Measurements from ENCODE around the gene CSNK1D. TPM values are rescaled to one million over a fixed set of nuclear protein-coding genes. Genes with fewer than 3 reads are reported as not detected.
A peak's percentile ranks its signal among the peaks of the same experiment; 100 is the strongest.

Gene CSNK1D
- total and polyA plus RNA-seq, 4 donors: 39.9 to 153 (median 101) TPM

DNA sequence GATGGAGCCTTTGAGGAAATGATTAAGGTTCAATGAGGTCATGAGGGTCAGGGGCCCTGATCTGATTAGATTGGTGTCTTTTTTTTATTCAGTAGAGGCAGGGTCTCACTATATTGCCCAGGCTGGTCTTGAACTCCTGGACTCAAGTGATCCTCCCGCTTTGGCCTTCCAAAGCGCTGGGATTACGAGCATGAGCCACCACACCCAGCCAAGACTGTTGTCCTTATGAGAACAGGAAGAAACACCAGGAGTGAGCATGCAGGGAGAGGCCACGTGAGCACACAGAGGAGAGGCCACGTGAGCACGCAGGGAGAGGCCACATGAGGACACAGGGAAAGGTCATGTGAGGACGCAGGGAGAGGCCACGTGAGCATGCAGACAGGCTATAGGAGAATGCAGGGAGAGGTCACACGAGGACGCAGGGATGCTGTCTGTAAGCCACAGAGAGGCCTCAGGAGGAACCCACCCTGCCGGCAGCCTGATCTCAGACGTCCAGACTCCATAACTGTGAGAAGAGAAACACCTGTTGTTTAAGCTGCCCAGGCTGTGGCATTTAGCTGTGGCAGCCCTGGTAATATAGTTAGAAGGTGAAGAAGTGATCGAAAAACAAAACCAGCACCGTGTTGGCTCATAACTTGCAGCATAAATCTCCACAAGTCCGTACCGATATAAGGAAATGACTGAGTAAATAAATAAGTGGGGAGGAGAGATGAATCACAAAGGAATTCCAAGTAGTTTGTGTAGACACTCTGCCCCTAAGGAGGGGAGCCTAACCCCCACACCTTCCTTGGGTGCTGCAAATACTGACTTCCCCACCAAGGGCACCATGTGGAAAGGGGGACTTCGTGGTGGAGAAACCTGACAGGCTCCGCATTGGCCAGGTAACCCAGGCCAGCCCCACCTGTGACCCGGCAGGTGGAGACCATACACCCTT lies 14.6 kb upstream of the CSNK1D start:
- Histone ChIP-seq H3K36me3 (ENCODE audit: control insufficient read depth in 1 of 2, insufficient read depth in 2 of 2, low read length in 1 of 2) (no peaks in the 10 kb centered on the region), H3K27me3 (ENCODE audit: control insufficient read depth in 1 of 2, insufficient read depth in 2 of 2, low read length in 1 of 2) (no peaks in the 10 kb centered on the region), H3K4me3 (ENCODE audit: low read length in 2 of 2) (no peak overlapping the region), H3K4me1 (ENCODE audit: control insufficient read depth in 1 of 2, insufficient read depth in 2 of 2, low read length in 2 of 2) (no peaks in the 10 kb centered on the region), H3K9me3 (ENCODE audit: control insufficient read depth, low read length) (no peaks in the 10 kb centered on the region), H3K27ac (ENCODE audit: low read depth in 1 of 2, low read length in 2 of 2) (no peak overlapping the region)
- ATAC-seq (ENCODE audit: low FRiP score): no peak
- 79% methylated on average over 19 of the region's 19 CpGs for WGBS, 2 donors
- peak in 1 of 2 donors; percentile 73 for DNase-seq
- intact Hi-C loops (cut with DNase I): no loop called here

DNA sequence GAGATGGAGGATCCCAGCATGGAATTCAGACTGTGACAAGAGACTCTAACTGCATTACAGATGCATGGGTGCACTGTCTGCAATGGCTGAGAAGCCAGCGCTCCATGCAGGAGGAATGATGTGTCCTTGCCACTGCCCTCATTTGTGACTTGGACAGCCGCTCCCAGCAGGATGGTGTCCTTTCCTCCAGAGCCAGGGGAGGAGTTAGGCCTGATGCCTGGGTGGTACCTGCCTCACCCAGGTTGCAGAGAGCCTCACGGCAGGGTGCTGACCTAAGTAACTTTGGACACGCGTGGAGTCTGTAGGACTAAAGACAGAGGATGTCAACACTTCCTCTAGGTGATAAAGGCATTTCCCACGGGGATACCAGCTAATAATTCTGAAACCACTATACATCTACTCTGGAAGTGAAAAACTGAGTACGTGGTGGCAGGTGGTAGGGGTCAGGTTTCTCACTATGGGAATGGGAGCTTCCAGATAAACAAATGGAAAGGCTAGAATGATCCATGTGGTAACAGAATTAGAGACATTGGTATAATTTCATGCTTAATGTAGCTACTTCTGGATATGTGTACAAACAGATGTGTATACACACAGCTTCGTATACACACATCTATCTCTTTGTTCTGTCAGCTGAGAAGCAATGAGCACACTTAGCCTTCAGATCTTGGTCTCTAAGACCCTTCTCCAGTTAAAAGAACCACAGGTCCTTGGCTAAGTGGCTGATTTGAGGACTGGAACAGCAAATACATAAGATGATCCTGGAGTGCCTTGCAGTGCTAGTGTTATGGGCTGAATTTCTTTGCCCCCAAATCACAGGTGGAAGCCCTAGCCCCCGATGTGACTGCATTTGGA lies 13.7 kb upstream of the CSNK1D start:
- Histone ChIP-seq H3K4me3 (ENCODE audit: low read length in 2 of 2) (no peak overlapping the region), H3K27me3 (ENCODE audit: control insufficient read depth in 1 of 2, insufficient read depth in 2 of 2, low read length in 1 of 2) (no peaks in the 10 kb centered on the region), H3K4me1 (ENCODE audit: control insufficient read depth in 1 of 2, insufficient read depth in 2 of 2, low read length in 2 of 2) (no peaks in the 10 kb centered on the region), H3K36me3 (ENCODE audit: control insufficient read depth in 1 of 2, insufficient read depth in 2 of 2, low read length in 1 of 2) (no peaks in the 10 kb centered on the region), H3K9me3 (ENCODE audit: control insufficient read depth, low read length) (no peaks in the 10 kb centered on the region), H3K27ac (ENCODE audit: low read depth in 1 of 2, low read length in 2 of 2) (no peak overlapping the region)
- 88 to 90% methylated on average over 9 of the region's 9 CpGs for WGBS, 2 donors
- DNase-seq (no peak), ATAC-seq (ENCODE audit: low FRiP score) (no peak)
- intact Hi-C loops (cut with DNase I): no loop called here

DNA sequence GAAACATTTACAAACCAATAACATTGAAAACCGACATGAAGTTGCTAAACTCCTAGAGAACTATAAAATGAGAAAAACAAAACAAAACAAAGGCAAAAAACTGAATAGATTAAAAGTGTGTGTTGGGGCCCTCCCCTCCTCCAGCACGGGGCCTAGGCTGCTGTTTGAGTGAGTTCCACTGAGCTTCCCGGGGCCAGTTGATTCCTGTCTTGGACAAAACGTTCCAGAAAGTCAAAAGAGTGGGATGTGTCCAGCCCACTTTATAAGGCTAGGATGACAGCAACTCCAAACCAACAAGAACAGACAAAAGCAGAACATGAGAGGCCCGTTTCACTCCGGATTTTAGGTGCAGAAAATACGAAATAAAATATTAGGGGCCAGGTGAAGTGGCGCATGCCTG lies 11.6 kb upstream of the CSNK1D start:
- DNase-seq (no peak), ATAC-seq (ENCODE audit: low FRiP score) (no peak)
- intact Hi-C loops (cut with DNase I): no loop called here
- H3K4me1 ChIP-seq (ENCODE audit: control insufficient read depth in 1 of 2, insufficient read depth in 2 of 2, low read length in 2 of 2): no peaks in the 10 kb centered on the region
- H3K4me3 ChIP-seq (ENCODE audit: low read length in 2 of 2): no peak overlapping the region
- WGBS, 2 donors: 56 to 61% methylated on average over 8 of the region's 8 CpGs
- H3K9me3 ChIP-seq (ENCODE audit: control insufficient read depth, low read length): no peaks in the 10 kb centered on the region
- no peaks in the 10 kb centered on the region for H3K36me3 ChIP-seq (ENCODE audit: control insufficient read depth in 1 of 2, insufficient read depth in 2 of 2, low read length in 1 of 2)
- H3K27ac ChIP-seq (ENCODE audit: low read depth in 1 of 2, low read length in 2 of 2): no peak overlapping the region
- no peaks in the 10 kb centered on the region for H3K27me3 ChIP-seq (ENCODE audit: control insufficient read depth in 1 of 2, insufficient read depth in 2 of 2, low read length in 1 of 2)

DNA sequence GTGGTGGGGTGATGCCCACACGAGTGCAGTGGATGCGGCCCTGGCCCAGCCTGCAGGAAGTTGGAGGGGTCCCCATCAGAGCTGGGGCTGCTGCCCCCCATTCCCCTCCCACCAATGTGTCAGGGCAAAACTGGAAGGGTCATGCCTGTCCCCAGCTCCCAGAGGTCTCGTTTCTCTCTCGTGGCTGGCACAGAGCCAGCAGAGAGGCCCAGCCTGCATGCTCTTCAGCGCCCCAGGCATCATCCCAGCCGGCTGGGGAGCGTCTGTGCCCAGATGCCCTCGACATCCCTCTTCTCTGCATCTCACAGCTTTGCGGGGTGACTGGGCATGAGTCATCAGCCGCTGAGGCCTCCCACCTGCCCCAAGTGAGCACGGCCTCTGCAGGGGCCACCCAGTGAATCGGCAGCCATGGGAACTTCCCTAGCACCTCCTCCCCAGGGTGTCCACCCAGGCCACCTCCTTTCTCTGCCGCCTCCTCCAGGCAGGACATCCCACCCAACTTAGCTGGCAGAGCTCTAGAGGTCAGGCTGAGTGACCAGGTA lies 9.8 kb upstream of the CSNK1D start:
- no peaks in the 10 kb centered on the region for H3K9me3 ChIP-seq (ENCODE audit: control insufficient read depth, low read length)
- no peaks in the 10 kb centered on the region for H3K4me1 ChIP-seq (ENCODE audit: control insufficient read depth in 1 of 2, insufficient read depth in 2 of 2, low read length in 2 of 2)
- no peak overlapping the region for H3K4me3 ChIP-seq (ENCODE audit: low read length in 2 of 2)
- no peak overlapping the region for H3K27ac ChIP-seq (ENCODE audit: low read depth in 1 of 2, low read length in 2 of 2)
- no peaks in the 10 kb centered on the region for H3K27me3 ChIP-seq (ENCODE audit: control insufficient read depth in 1 of 2, insufficient read depth in 2 of 2, low read length in 1 of 2)
- intact Hi-C loops (cut with DNase I): no loop called here
- 46 to 51% methylated on average over 13 of the region's 13 CpGs for WGBS, 2 donors
- ATAC-seq (ENCODE audit: low FRiP score) (no peak), DNase-seq (no peak)
- no peaks in the 10 kb centered on the region for H3K36me3 ChIP-seq (ENCODE audit: control insufficient read depth in 1 of 2, insufficient read depth in 2 of 2, low read length in 1 of 2)

DNA sequence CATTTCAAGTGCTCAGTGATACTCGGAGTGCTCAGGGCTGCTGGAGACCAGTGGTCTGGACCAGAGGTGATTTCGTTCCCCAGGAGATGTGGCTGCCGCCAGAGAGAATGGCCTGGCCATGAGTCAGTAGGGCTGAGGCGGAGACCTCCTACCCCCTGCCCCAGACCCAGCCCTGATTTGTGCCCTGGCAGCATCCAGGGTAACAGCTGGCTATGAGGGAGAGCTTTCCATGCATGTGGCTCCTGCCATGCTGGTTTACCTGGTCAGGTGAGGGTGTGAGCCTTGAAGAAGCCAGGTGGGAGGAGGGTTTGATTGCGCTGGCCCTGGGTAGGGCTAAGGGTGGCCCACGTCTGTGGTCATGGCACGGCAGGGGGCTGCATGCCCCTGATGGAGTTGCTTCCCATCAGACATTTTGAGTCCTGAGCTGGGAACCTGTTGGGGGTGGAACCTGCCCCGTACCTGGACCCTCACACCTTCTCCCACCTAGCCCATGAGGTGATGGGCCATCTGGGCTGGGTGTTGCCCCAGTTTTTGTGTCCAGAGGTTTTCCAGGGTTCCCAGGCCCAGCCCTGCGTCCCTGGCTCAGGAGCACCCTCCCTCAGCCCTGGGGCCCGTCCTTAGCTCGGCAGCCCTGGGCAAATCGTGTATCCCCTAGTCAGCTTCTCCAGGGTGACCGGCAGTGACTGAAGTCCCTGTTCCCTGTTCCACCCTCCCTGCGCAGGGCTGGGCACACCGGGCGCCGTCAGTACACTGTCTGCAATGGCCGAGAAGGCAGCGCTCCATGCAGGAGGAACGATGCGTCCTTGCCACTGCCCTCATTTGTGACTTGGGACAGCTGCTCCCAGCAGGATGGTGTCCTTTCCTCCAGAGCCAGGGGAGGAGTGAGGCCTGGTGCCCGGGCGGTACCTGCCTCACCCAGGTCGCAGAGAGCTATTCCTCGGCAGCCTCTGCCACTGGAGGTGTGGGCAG lies 9.0 kb upstream of the CSNK1D start:
- no peaks in the 10 kb centered on the region for H3K4me1 ChIP-seq (ENCODE audit: control insufficient read depth in 1 of 2, insufficient read depth in 2 of 2, low read length in 2 of 2)
- no peak overlapping the region for H3K27ac ChIP-seq (ENCODE audit: low read depth in 1 of 2, low read length in 2 of 2)
- DNase-seq (no peak), ATAC-seq (ENCODE audit: low FRiP score) (peak; percentile 13)
- intact Hi-C loops (cut with DNase I): no loop called here
- 86 to 88% methylated on average over 24 to 25 of the region's 25 CpGs for WGBS, 2 donors
- H3K9me3 ChIP-seq (ENCODE audit: control insufficient read depth, low read length): no peaks in the 10 kb centered on the region
- H3K36me3 ChIP-seq (ENCODE audit: control insufficient read depth in 1 of 2, insufficient read depth in 2 of 2, low read length in 1 of 2): no peaks in the 10 kb centered on the region
- H3K27me3 ChIP-seq (ENCODE audit: control insufficient read depth in 1 of 2, insufficient read depth in 2 of 2, low read length in 1 of 2): no peaks in the 10 kb centered on the region
- no peak overlapping the region for H3K4me3 ChIP-seq (ENCODE audit: low read length in 2 of 2)

DNA sequence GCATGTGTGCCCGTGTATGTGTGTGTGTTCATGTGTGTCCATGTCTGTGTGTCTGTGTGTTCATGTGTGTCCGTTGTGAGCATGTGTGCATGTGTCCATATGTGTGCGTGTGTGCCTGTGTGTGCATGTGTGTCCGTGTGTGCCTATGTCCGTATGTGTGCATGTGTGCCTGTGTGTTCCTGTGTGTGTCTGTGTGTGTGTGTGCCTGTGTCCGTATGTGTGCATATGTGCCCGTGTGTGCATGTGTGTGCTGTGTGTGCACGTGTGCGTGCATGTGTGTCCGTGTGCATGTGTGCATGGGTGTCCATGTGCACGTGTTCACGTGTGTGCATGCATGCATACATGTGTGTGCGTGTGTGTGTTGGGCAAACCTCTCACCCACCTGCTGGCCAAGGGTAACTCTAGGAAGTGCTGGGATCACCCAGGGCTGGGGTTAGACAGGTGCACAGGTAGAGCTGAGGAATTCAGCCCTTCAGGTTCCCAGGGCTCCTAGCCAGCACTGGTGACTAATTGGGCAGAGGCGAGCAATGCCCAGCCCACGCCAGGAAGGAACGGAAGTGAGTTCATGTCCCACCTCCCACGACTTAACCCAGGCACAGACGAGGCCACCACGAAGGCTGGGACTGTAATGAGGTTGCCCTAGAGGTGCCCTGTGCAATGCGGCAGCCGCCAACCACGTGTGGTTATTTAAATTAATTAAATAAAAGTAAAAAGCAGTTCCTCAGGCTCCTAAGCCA lies 8.2 kb upstream of the CSNK1D start:
- no peak overlapping the region for H3K4me3 ChIP-seq (ENCODE audit: low read length in 2 of 2)
- H3K27me3 ChIP-seq (ENCODE audit: control insufficient read depth in 1 of 2, insufficient read depth in 2 of 2, low read length in 1 of 2): no peaks in the 10 kb centered on the region
- H3K4me1 ChIP-seq (ENCODE audit: control insufficient read depth in 1 of 2, insufficient read depth in 2 of 2, low read length in 2 of 2): no peaks in the 10 kb centered on the region
- no peak overlapping the region for H3K27ac ChIP-seq (ENCODE audit: low read depth in 1 of 2, low read length in 2 of 2)
- no peaks in the 10 kb centered on the region for H3K36me3 ChIP-seq (ENCODE audit: control insufficient read depth in 1 of 2, insufficient read depth in 2 of 2, low read length in 1 of 2)
- intact Hi-C loops (cut with DNase I): no loop called here
- ATAC-seq (ENCODE audit: low FRiP score) (no peak), DNase-seq (peak in 1 of 2 donors; percentile 70)
- H3K9me3 ChIP-seq (ENCODE audit: control insufficient read depth, low read length): no peaks in the 10 kb centered on the region
- WGBS, 2 donors: 71% methylated on average over 22 of the region's 22 CpGs

DNA sequence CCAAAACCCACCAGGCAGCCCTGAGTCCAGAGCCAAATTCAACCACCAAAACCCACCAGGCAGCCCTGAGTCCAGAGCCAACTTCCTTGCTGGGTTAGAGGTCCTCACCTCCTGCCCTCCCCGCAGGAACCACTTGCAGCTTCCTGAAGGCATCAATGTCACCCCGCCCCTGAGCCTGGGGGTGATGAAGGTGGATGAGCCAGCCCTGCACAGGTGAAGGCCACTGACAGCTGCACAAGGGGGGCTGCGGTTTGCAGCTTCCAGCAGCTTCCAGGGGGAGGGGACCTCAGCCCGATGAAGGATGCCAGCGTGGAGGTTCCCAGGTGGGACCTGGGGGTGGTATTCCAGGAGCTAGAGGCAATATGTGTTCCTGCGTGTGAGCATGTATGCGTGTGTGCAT lies 7.6 kb upstream of the CSNK1D start:
- Histone ChIP-seq H3K4me1 (ENCODE audit: control insufficient read depth in 1 of 2, insufficient read depth in 2 of 2, low read length in 2 of 2) (no peaks in the 10 kb centered on the region), H3K4me3 (ENCODE audit: low read length in 2 of 2) (no peak overlapping the region), H3K9me3 (ENCODE audit: control insufficient read depth, low read length) (no peaks in the 10 kb centered on the region), H3K27me3 (ENCODE audit: control insufficient read depth in 1 of 2, insufficient read depth in 2 of 2, low read length in 1 of 2) (no peaks in the 10 kb centered on the region), H3K27ac (ENCODE audit: low read depth in 1 of 2, low read length in 2 of 2) (no peak overlapping the region), H3K36me3 (ENCODE audit: control insufficient read depth in 1 of 2, insufficient read depth in 2 of 2, low read length in 1 of 2) (no peaks in the 10 kb centered on the region)
- WGBS, 2 donors: 68 to 78% methylated on average over 7 of the region's 7 CpGs
- no peak for DNase-seq
- intact Hi-C loops (cut with DNase I): no loop called here
- no peak for ATAC-seq (ENCODE audit: low FRiP score)

Data from aorta (tissue), 5 donors.